ENCODE measurements around the gene ERCC3. TPM values are rescaled to one million over a fixed set of nuclear protein-coding genes. Genes with fewer than 3 reads are reported as not detected.

The ERCC3 gene
- total RNA-seq, 1 experiment from 2014 or later = 48.1 TPM

- Mint-ChIP-seq H3K9me3 (no peaks in the 10 kb centered on the region), H3K27ac (no peak overlapping the region), H3K36me3 (peaks cover 19% of the 10 kb centered on the region), H3K27me3 (ENCODE audit: low read depth) (no peaks in the 10 kb centered on the region), H3K4me3 (no peak overlapping the region), H3K4me1 (no peaks in the 10 kb centered on the region)
- ChIA-PET POLR2A (no interaction called here), CTCF (interaction anchor here (2.4 kb wide), 1 partner anchor 105 kb away, joined by 9 read pairs; no protein-coding TSS in a partner anchor)
- TF ChIP-seq ZNF121 (CRISPR knock-in tag; IDR thresholded peaks at IDR 0.05) = no peak
- TF ChIP-seq CTCF (IDR thresholded peaks at IDR 0.05) = no peak
- no peak for TF ChIP-seq E2F1 (CRISPR knock-in tag; IDR thresholded peaks at IDR 0.05)
- TF ChIP-seq CREB1 (CRISPR knock-in tag; IDR thresholded peaks at IDR 0.05) = no peak
- no peak for TF ChIP-seq STAT6 (CRISPR knock-in tag; conservative IDR thresholded peaks at IDR 0.05; ENCODE audit: low read depth)
- TF ChIP-seq SMAD4 (CRISPR knock-in tag; IDR thresholded peaks at IDR 0.05) = no peak
- TF ChIP-seq ZNF263 (CRISPR knock-in tag; IDR thresholded peaks at IDR 0.05; ENCODE audit: low read depth) = no peak
- DNase-seq (ENCODE audit: low spot score) (no peak), ATAC-seq (no peak)
These were observed 17.0 kb upstream of the ERCC3 start for GRCh38 chr2:127310980-127311379.

GRCh38 chr2:127309468-127309867 lies 15.5 kb upstream of the ERCC3 start:
- POLR2A ChIA-PET = no interaction called here

More at GRCh38 chr2:127309468-127309867, 15.5 kb upstream of the ERCC3 start:
- no peaks in the 10 kb centered on the region for H3K9me3 Mint-ChIP-seq
- H3K4me1 Mint-ChIP-seq = no peaks in the 10 kb centered on the region
- no peaks in the 10 kb centered on the region for H3K27me3 Mint-ChIP-seq (ENCODE audit: low read depth)
- TF ChIP-seq E2F4 (CRISPR knock-in tag; IDR thresholded peaks at IDR 0.05; ENCODE audit: borderline replicate concordance, low read depth) = no peak
- TF ChIP-seq ATF1 (CRISPR knock-in tag; IDR thresholded peaks at IDR 0.05) = no peak
- no peak for TF ChIP-seq IRF1 (CRISPR knock-in tag; IDR thresholded peaks at IDR 0.05)
- no peak for TF ChIP-seq ZNF416 (CRISPR knock-in tag; IDR thresholded peaks at IDR 0.05)
- TF ChIP-seq GABPB1 (CRISPR knock-in tag; IDR thresholded peaks at IDR 0.05) = no peak
- no peak for TF ChIP-seq ZNF219 (CRISPR knock-in tag; IDR thresholded peaks at IDR 0.05; ENCODE audit: borderline replicate concordance)
- TF ChIP-seq KAT7 (CRISPR knock-in tag; IDR thresholded peaks at IDR 0.05; ENCODE audit: borderline replicate concordance) = no peak
- no peak for TF ChIP-seq GRHL2 (CRISPR knock-in tag; IDR thresholded peaks at IDR 0.05; ENCODE audit: insufficient replicate concordance, severe bottlenecking)
- no peak for TF ChIP-seq GTF2I (CRISPR knock-in tag; conservative IDR thresholded peaks at IDR 0.05)
- no peak for TF ChIP-seq CTCF (IDR thresholded peaks at IDR 0.05)
- ATAC-seq (no peak), DNase-seq (ENCODE audit: low spot score) (no peak)
- H3K4me3 Mint-ChIP-seq = no peak overlapping the region
- peaks cover 10% of the 10 kb centered on the region for H3K36me3 Mint-ChIP-seq
- no peak overlapping the region for H3K27ac Mint-ChIP-seq
- CTCF ChIA-PET = interaction anchor here (0.9 to 2.4 kb wide), 5 partner anchors 15 to 144 kb away, joined by 3 to 9 read pairs (median 4); no protein-coding TSS in a partner anchor
